GM21723 (cell line): ENCODE measurements around the gene HIBADH.
"Not testable (repeated sequence)": the region's sequence is repeated elsewhere in the genome, so short reads cannot be mapped to it uniquely, and the experiment has no call there.

ENCODE experiments used
- ATAC-seq: cut with Tn5 transposase; IDR thresholded peaks from one replicate; pipeline ENCODE4 v1.9.1; 2021; ENCODE audit warnings: mild to moderate bottlenecking, moderate library complexity; ENCODE audit not compliant: unreplicated experiment

Gene HIBADH

GRCh38 chr7:27639048-27639447 lies 23.6 kb downstream of the HIBADH start:
- ATAC-seq: not testable (repeated sequence)

GRCh38 chr7:27636326-27637006 lies 26.2 kb downstream of the HIBADH start:
- ATAC-seq: no peak

GRCh38 chr7:27635728-27636127 lies 27.0 kb downstream of the HIBADH start:
- no peak for ATAC-seq

- ATAC-seq: no peak
Measured at GRCh38 chr7:27634671-27635493, 27.8 kb downstream of the HIBADH start.

GRCh38 chr7:27633062-27633461 lies 29.6 kb downstream of the HIBADH start:
- no peak for ATAC-seq

GRCh38 chr7:27631391-27631790 lies 31.3 kb downstream of the HIBADH start:
- ATAC-seq: no peak

- no peak for ATAC-seq
Measured at GRCh38 chr7:27627146-27627545, 35.5 kb downstream of the HIBADH start.

GRCh38 chr7:27619492-27619891 lies 43.2 kb downstream of the HIBADH start:
- ATAC-seq: no peak

GRCh38 chr7:27617651-27618381 lies 44.9 kb downstream of the HIBADH start:
- no peak for ATAC-seq

- no peak for ATAC-seq
Measured at GRCh38 chr7:27616914-27617548, 45.7 kb downstream of the HIBADH start.

- ATAC-seq: no peak
Measured at GRCh38 chr7:27616186-27616491, 46.5 kb downstream of the HIBADH start.

GRCh38 chr7:27615420-27616185 lies 47.1 kb downstream of the HIBADH start:
- no peak for ATAC-seq

GRCh38 chr7:27614095-27614494 lies 48.6 kb downstream of the HIBADH start:
- no peak for ATAC-seq

GRCh38 chr7:27611059-27611458 lies 51.6 kb downstream of the HIBADH start:
- ATAC-seq: no peak

GRCh38 chr7:27608776-27609495 lies 53.7 kb downstream of the HIBADH start:
- no peak for ATAC-seq

GRCh38 chr7:27607210-27607606 lies 55.5 kb downstream of the HIBADH start:
- no peak for ATAC-seq

GRCh38 chr7:27606270-27607209 lies 56.1 kb downstream of the HIBADH start:
- no peak for ATAC-seq

- no peak for ATAC-seq
Measured at GRCh38 chr7:27605689-27606269, 56.9 kb downstream of the HIBADH start.
